CD4-positive, CD25-positive, alpha-beta regulatory T cell (primary cell): ENCODE results near the gene NTM. TPM values are rescaled to one million over a fixed set of nuclear protein-coding genes. Genes with fewer than 3 reads are reported as not detected.
A peak's percentile ranks its signal among the peaks of the same experiment; 100 is the strongest.

ENCODE experiments used
- ATAC-seq, 2 donors: fragments of 150-1000 bp; cut with Tn5 transposase; one replicate each; pipeline ENCODE4 v1.10.0; 2021; ENCODE audit warnings: low read depth in 2 of 2, moderate number of reproducible peaks in 2 of 2, moderate library complexity in 1 of 2
- DNase-seq, 3 donors: peaks; one replicate each; pipeline versions ENCODE4 v3.0.0 to v3.0.0-alpha.2; 2012 to 2022; ENCODE audit warnings: mixed read lengths in 1 of 3
- H3K27ac ChIP-seq: one replicate; pipeline ENCODE4 v1.7.0; 2013; ENCODE audit warnings: mild to moderate bottlenecking, low read length; ENCODE audit not compliant: insufficient read depth, poor library complexity, severe bottlenecking
- H3K27me3 ChIP-seq: one replicate; pipeline ENCODE4 v1.7.0; 2013; ENCODE audit warnings: low read length; ENCODE audit not compliant: control insufficient read depth, insufficient read depth
- H3K36me3 ChIP-seq: one replicate; pipeline ENCODE4 v1.7.0; 2013; ENCODE audit warnings: mild to moderate bottlenecking, low read length, moderate library complexity; ENCODE audit not compliant: control insufficient read depth, insufficient read depth
- H3K4me1 ChIP-seq: 2 replicates; pipeline ENCODE4 v1.7.0; 2013; ENCODE audit warnings: mild to moderate bottlenecking, low read length; ENCODE audit not compliant: insufficient read depth, control insufficient read depth, poor library complexity, severe bottlenecking
- H3K4me3 ChIP-seq: one replicate; pipeline ENCODE4 v1.7.0; 2013; ENCODE audit warnings: low read depth, mild to moderate bottlenecking, low read length, moderate library complexity
- H3K9me3 ChIP-seq, 2 experiments: 1 replicate in 1 of 2; 2 replicates in 1 of 2; pipeline ENCODE4 v1.7.0; 2013; ENCODE audit warnings: low read length in 2 of 2, mild to moderate bottlenecking in 1 of 2, moderate library complexity in 1 of 2; ENCODE audit not compliant: control insufficient read depth in 2 of 2
- H3K27ac Mint-ChIP-seq, 3 donors: one replicate each; pipeline ENCODE4 v1.8.0; 2020 to 2022; ENCODE audit warnings: mild to moderate bottlenecking in 3 of 3, mixed read lengths in 3 of 3, moderate library complexity in 2 of 3
- H3K27me3 Mint-ChIP-seq: one replicate; pipeline ENCODE4 v1.8.0; 2022; ENCODE audit warnings: mild to moderate bottlenecking, mixed read lengths
- H3K36me3 Mint-ChIP-seq: one replicate; pipeline ENCODE4 v1.8.0; 2020; ENCODE audit warnings: mixed read lengths
- H3K4me1 Mint-ChIP-seq, 4 donors: one replicate each; pipeline ENCODE4 v1.8.0; 2020 to 2022; ENCODE audit warnings: mixed read lengths in 4 of 4, mild to moderate bottlenecking in 1 of 4
- H3K4me3 Mint-ChIP-seq, 4 donors: one replicate each; pipeline ENCODE4 v1.8.0; 2020 to 2022; ENCODE audit warnings: mild to moderate bottlenecking in 4 of 4, mixed read lengths in 4 of 4, moderate library complexity in 3 of 4
- H3K9me3 Mint-ChIP-seq, 7 donors: one replicate each; pipeline ENCODE4 v1.8.0; 2020 to 2022; ENCODE audit warnings: mixed read lengths in 7 of 7, mild to moderate bottlenecking in 3 of 7, moderate library complexity in 2 of 7
- polyA plus RNA-seq, 4 donors: library from polyadenylated mRNA; unstranded; fragments of 300-500 nt; fragmentation: Illumina TruSeq; gene quantifications; one replicate each; pipeline ENCODE4 v1.2.3, GENCODE V29; 2021
- total RNA-seq: library from RNA; stranded (reverse); gene quantifications from one replicate; pipeline ENCODE4 v1.2.3, GENCODE V29; 2022

Gene NTM
- total and polyA plus RNA-seq, 5 donors from 2014 or later, result 1.3 TPM; not detected in 4

DNA sequence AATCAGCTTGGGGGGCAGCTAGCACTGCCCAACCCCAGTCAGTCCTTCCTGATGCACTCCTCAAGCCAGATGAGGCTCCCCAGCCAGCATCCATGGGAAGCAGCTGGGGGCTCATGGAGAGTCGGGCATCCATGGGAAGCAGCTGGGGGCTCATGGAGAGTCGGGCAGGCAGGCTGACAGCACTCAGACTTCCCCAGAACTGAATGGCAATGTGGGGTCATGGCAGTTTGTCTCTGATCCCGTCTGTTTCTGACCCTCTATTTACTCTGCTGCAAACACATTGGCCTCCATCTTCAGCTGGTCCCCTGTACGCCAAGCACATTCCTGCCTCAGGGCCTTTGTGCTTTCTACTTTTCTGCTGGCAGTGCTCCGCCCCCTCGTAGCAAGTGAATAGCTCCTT lies 314.8 kb downstream of the NTM start:
- no peak overlapping the region for H3K27ac ChIP-seq
- H3K27me3 ChIP-seq, result no peaks in the 10 kb centered on the region
- Mint-ChIP-seq H3K27ac (peak overlapping the region in 1 of 3 donors; percentile 61), H3K4me1 (no peaks in the 10 kb centered on the region), H3K36me3 (no peaks in the 10 kb centered on the region), H3K4me3 (no peak overlapping the region), H3K9me3 (peaks cover 0 to 8% (median 0%) of the 10 kb centered on the region in 7 donors), H3K27me3 (no peaks in the 10 kb centered on the region)
- no peaks in the 10 kb centered on the region for H3K9me3 ChIP-seq
- H3K4me1 ChIP-seq, result peaks cover 3% of the 10 kb centered on the region
- H3K36me3 ChIP-seq, result no peaks in the 10 kb centered on the region
- DNase-seq (no peak), ATAC-seq (no peak)
- H3K4me3 ChIP-seq, result no peak overlapping the region

DNA sequence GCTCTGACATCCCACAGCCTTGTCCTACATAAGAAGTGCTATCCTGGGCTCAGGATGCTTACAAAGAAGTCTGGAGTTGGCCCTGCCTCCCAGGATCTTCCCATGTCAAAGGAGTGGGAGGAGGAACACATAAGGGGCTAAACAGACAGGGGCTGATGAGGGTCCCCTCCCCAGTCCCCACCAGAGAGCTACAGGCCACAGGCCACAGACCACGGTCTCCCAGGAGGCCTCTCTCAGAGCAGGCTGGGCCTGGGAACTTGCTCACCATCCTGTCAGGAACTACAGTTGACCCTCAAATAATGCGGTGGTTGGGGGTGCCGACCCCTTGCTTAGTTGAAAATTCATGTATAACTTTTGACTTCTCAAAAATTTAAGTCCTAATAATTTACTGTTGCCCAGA lies 315.5 kb downstream of the NTM start:
- Mint-ChIP-seq H3K36me3 (no peaks in the 10 kb centered on the region), H3K4me1 (no peaks in the 10 kb centered on the region), H3K27ac (no peak overlapping the region), H3K4me3 (no peak overlapping the region), H3K9me3 (peaks cover 0 to 8% (median 0%) of the 10 kb centered on the region in 7 donors), H3K27me3 (no peaks in the 10 kb centered on the region)
- Histone ChIP-seq H3K36me3 (no peaks in the 10 kb centered on the region), H3K9me3 (no peaks in the 10 kb centered on the region), H3K27me3 (no peaks in the 10 kb centered on the region), H3K27ac (no peak overlapping the region), H3K4me3 (no peak overlapping the region), H3K4me1 (peaks cover 3% of the 10 kb centered on the region)
- ATAC-seq (no peak), DNase-seq (no peak)

DNA sequence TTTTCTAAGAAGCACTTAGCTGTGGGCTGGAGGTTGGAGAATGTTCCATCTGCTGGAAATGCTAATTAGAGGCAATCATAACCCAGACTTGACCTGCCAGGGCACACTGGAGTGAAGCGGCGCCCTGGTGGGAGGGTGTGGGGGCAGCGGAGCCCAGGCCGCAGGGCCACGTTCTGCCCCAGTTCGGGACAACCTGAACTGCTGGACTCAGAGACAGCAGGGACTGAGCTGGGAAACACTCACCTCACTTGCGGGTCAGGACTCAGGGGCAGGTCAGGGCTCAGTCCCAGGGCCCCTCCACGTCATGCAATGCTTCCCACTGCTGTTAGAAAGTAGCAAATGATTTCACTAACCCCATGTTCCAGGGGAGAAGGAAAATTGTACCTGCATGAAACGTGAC lies 316.4 kb downstream of the NTM start:
- Histone ChIP-seq H3K4me1 (peaks cover 3% of the 10 kb centered on the region), H3K36me3 (no peaks in the 10 kb centered on the region), H3K9me3 (no peaks in the 10 kb centered on the region), H3K27me3 (no peaks in the 10 kb centered on the region), H3K27ac (no peak overlapping the region), H3K4me3 (no peak overlapping the region)
- H3K9me3 Mint-ChIP-seq, result peaks cover 0 to 8% (median 0%) of the 10 kb centered on the region in 7 donors
- DNase-seq (no peak), ATAC-seq (no peak)
- H3K27ac Mint-ChIP-seq, result no peak overlapping the region
- H3K36me3 Mint-ChIP-seq, result no peaks in the 10 kb centered on the region
- no peaks in the 10 kb centered on the region for H3K27me3 Mint-ChIP-seq
- no peak overlapping the region for H3K4me3 Mint-ChIP-seq
- H3K4me1 Mint-ChIP-seq, result no peaks in the 10 kb centered on the region

GRCh38 chr11:131687291-131688047 lies 317.1 kb downstream of the NTM start:
- no peaks in the 10 kb centered on the region for H3K36me3 ChIP-seq
- no peaks in the 10 kb centered on the region for H3K27me3 Mint-ChIP-seq

GRCh38 chr11:131688048-131688693 lies 317.8 kb downstream of the NTM start:
- no peaks in the 10 kb centered on the region for H3K36me3 Mint-ChIP-seq
- no peak for ATAC-seq
- no peaks in the 10 kb centered on the region for H3K27me3 Mint-ChIP-seq
- H3K4me3 Mint-ChIP-seq, result no peak overlapping the region
- Histone ChIP-seq H3K27ac (no peak overlapping the region), H3K4me3 (no peak overlapping the region), H3K36me3 (no peaks in the 10 kb centered on the region), H3K9me3 (no peaks in the 10 kb centered on the region), H3K27me3 (peaks cover 2% of the 10 kb centered on the region), H3K4me1 (peaks cover 3% of the 10 kb centered on the region)
- H3K27ac Mint-ChIP-seq, result no peak overlapping the region
- DNase-seq, result peak in 1 of 3 donors; percentile 25
- peaks cover 0 to 8% (median 0%) of the 10 kb centered on the region in 7 donors for H3K9me3 Mint-ChIP-seq
- H3K4me1 Mint-ChIP-seq, result peaks cover 0 to 5% (median 0%) of the 10 kb centered on the region in 4 donors

More at GRCh38 chr11:131687291-131688047, 317.1 kb downstream of the NTM start:
- no peak overlapping the region for H3K4me3 Mint-ChIP-seq
- H3K9me3 Mint-ChIP-seq, result peaks cover 0 to 8% (median 0%) of the 10 kb centered on the region in 7 donors
- H3K36me3 Mint-ChIP-seq, result no peaks in the 10 kb centered on the region
- H3K27me3 ChIP-seq, result peaks cover under 1% of the 10 kb centered on the region
- DNase-seq (no peak), ATAC-seq (no peak)
- no peaks in the 10 kb centered on the region for H3K9me3 ChIP-seq
- H3K4me1 ChIP-seq, result peaks cover 3% of the 10 kb centered on the region
- no peak overlapping the region for H3K4me3 ChIP-seq
- no peak overlapping the region for H3K27ac ChIP-seq
- H3K27ac Mint-ChIP-seq, result no peak overlapping the region
- H3K4me1 Mint-ChIP-seq, result peaks cover 0 to 2% (median 0%) of the 10 kb centered on the region in 4 donors

- DNase-seq (no peak), ATAC-seq (no peak)
- Mint-ChIP-seq H3K27ac (peak overlapping the region in 1 of 3 donors; percentile 66), H3K36me3 (no peaks in the 10 kb centered on the region), H3K9me3 (peaks cover 0 to 8% (median 0%) of the 10 kb centered on the region in 7 donors), H3K4me3 (no peak overlapping the region), H3K4me1 (peaks cover 0 to 5% (median 1%) of the 10 kb centered on the region in 4 donors), H3K27me3 (peaks cover under 1% of the 10 kb centered on the region)
- H3K27ac ChIP-seq, result no peak overlapping the region
- no peaks in the 10 kb centered on the region for H3K9me3 ChIP-seq
- peaks cover 5% of the 10 kb centered on the region for H3K27me3 ChIP-seq
- H3K4me1 ChIP-seq, result peaks cover 3% of the 10 kb centered on the region
- no peaks in the 10 kb centered on the region for H3K36me3 ChIP-seq
- no peak overlapping the region for H3K4me3 ChIP-seq
These were observed 318.9 kb downstream of the NTM start for GRCh38 chr11:131689049-131689925.

- Mint-ChIP-seq H3K4me1 (peaks cover 0 to 5% (median 4%) of the 10 kb centered on the region in 4 donors), H3K36me3 (no peaks in the 10 kb centered on the region), H3K9me3 (peaks cover 0 to 8% (median 0%) of the 10 kb centered on the region in 7 donors), H3K4me3 (no peak overlapping the region), H3K27ac (no peak overlapping the region), H3K27me3 (peaks cover 4% of the 10 kb centered on the region)
- Histone ChIP-seq H3K27me3 (peaks cover 5% of the 10 kb centered on the region), H3K36me3 (no peaks in the 10 kb centered on the region), H3K9me3 (no peaks in the 10 kb centered on the region), H3K4me1 (peaks cover 3% of the 10 kb centered on the region), H3K27ac (no peak overlapping the region), H3K4me3 (no peak overlapping the region)
- ATAC-seq, result no peak
- DNase-seq, result no peak
These were observed 319.9 kb downstream of the NTM start for GRCh38 chr11:131690362-131690761.
